Neural cell (in vitro differentiated cells): ENCODE measurements around the gene MYCBP2.

ENCODE experiments used
- CTCF ChIP-seq: fragments of 450-650 bp; IDR thresholded peaks from 2 replicates; pipeline ENCODE4 v1.5.1; 2014; ENCODE audit warnings: antibody characterized with exemption, mild to moderate bottlenecking, moderate library complexity; ENCODE audit not compliant: poor library complexity, severe bottlenecking
- EP300 ChIP-seq: fragments of 450-650 bp; conservative IDR thresholded peaks from 2 replicates; pipeline ENCODE4 v1.6.1; 2014; ENCODE audit warnings: antibody characterized with exemption, mild to moderate bottlenecking, moderate library complexity; ENCODE audit not compliant: poor library complexity, severe bottlenecking
- EZH2 ChIP-seq: fragments of 200-600, 300-800 bp; shearing (Covaris generic), sonication (generic); IDR thresholded peaks from 2 replicates; pipeline ENCODE4 v1.6.1; 2014; ENCODE audit warnings: antibody characterized with exemption, low read length, borderline replicate concordance, mild to moderate bottlenecking; ENCODE audit not compliant: insufficient read depth, poor library complexity, severe bottlenecking
- POLR2AphosphoS5 ChIP-seq: IDR thresholded peaks from 2 replicates; pipeline ENCODE4 v1.6.1; 2012
- RAD21 ChIP-seq: fragments of 450-650 bp; conservative IDR thresholded peaks from 2 replicates; pipeline ENCODE4 v1.6.1; 2014; ENCODE audit warnings: antibody characterized with exemption, mild to moderate bottlenecking, moderate library complexity
- TAF1 ChIP-seq: IDR thresholded peaks from 2 replicates; pipeline ENCODE4 v1.6.1; 2012; ENCODE audit warnings: low read depth

GRCh38 chr13:77136902-77137420 is 189.9 kb downstream of the MYCBP2 start:
- TF ChIP-seq CTCF (no peak), EZH2 (no peak), RAD21 (no peak), TAF1 (no peak), POLR2AphosphoS5 (no peak), EP300 (no peak)
